Immature natural killer cell (primary cell): ENCODE data around the gene XPA. TPM values are rescaled to one million over a fixed set of nuclear protein-coding genes. Genes with fewer than 3 reads are reported as not detected.

Experiments
- DNase-seq, 3 donors: peaks; one replicate each; pipeline ENCODE4 v3.0.0; 2022; ENCODE audit warnings: mixed read lengths in 1 of 3
- H3K27ac Mint-ChIP-seq, 6 donors: one replicate each; pipeline ENCODE4 v1.8.0; 2020; ENCODE audit warnings: mixed read lengths in 6 of 6, mild to moderate bottlenecking in 5 of 6, inconsistent platforms in 4 of 6, moderate library complexity in 3 of 6
- H3K27me3 Mint-ChIP-seq, 3 donors: one replicate each; pipeline ENCODE4 v1.8.0; 2020 to 2021; ENCODE audit warnings: low read depth in 3 of 3, mild to moderate bottlenecking in 3 of 3, mixed read lengths in 3 of 3, moderate library complexity in 3 of 3, inconsistent platforms in 1 of 3
- H3K36me3 Mint-ChIP-seq, 3 donors: one replicate each; pipeline ENCODE4 v1.8.0; 2020; ENCODE audit warnings: mixed read lengths in 3 of 3, inconsistent platforms in 2 of 3, mild to moderate bottlenecking in 2 of 3
- H3K4me1 Mint-ChIP-seq, 2 donors: one replicate each; pipeline ENCODE4 v1.8.0; 2020; ENCODE audit warnings: inconsistent platforms in 2 of 2, mild to moderate bottlenecking in 2 of 2, mixed read lengths in 2 of 2, moderate library complexity in 1 of 2
- H3K4me3 Mint-ChIP-seq, 5 donors: one replicate each; pipeline ENCODE4 v1.8.0; 2020; ENCODE audit warnings: mild to moderate bottlenecking in 5 of 5, mixed read lengths in 5 of 5, inconsistent platforms in 3 of 5, moderate library complexity in 3 of 5
- H3K9me3 Mint-ChIP-seq, 6 donors: one replicate each; pipeline ENCODE4 v1.8.0; 2020; ENCODE audit warnings: mild to moderate bottlenecking in 6 of 6, mixed read lengths in 6 of 6, inconsistent platforms in 4 of 6, moderate library complexity in 3 of 6
- polyA plus RNA-seq, 3 donors: library from polyadenylated mRNA; unstranded; fragments of 300-500 nt; fragmentation: Illumina TruSeq; gene quantifications; one replicate each; pipeline ENCODE4 v1.2.3, GENCODE V29; 2021

XPA gene
- polyA plus RNA-seq, 3 donors from 2014 or later, result 32.2 to 36.5 (median 32.5) TPM

- no peak for DNase-seq
- Mint-ChIP-seq H3K36me3 (peaks cover 19 to 62% (median 52%) of the 10 kb centered on the region in 3 donors), H3K27me3 (peaks cover 0 to 4% (median 0%) of the 10 kb centered on the region in 3 donors), H3K27ac (peak overlapping the region in 3 of 6 donors; percentile 13 to 77 (median 77)), H3K4me1 (peaks cover 0 to 10% of the 10 kb centered on the region in 2 donors), H3K9me3 (no peaks in the 10 kb centered on the region), H3K4me3 (no peak overlapping the region)
Measured at GRCh38 chr9:97660847-97661246, 36.3 kb downstream of the XPA start.

GRCh38 chr9:97660340-97660739 is 36.8 kb downstream of the XPA start:
- DNase-seq, result no peak
- H3K4me3 Mint-ChIP-seq, result no peak overlapping the region
- H3K4me1 Mint-ChIP-seq, result peaks cover 0 to 6% of the 10 kb centered on the region in 2 donors
- H3K27me3 Mint-ChIP-seq, result peaks cover 0 to 2% (median 0%) of the 10 kb centered on the region in 3 donors
- peaks cover 16 to 63% (median 52%) of the 10 kb centered on the region in 3 donors for H3K36me3 Mint-ChIP-seq
- no peaks in the 10 kb centered on the region for H3K9me3 Mint-ChIP-seq
- H3K27ac Mint-ChIP-seq, result peak overlapping the region in 2 of 6 donors; percentile 15 to 16

- peaks cover 0 to 6% of the 10 kb centered on the region in 2 donors for H3K4me1 Mint-ChIP-seq
- peak overlapping the region in 1 of 6 donors; percentile 15 for H3K27ac Mint-ChIP-seq
- no peak for DNase-seq
- peaks cover 16 to 61% (median 47%) of the 10 kb centered on the region in 3 donors for H3K36me3 Mint-ChIP-seq
- H3K4me3 Mint-ChIP-seq, result no peak overlapping the region
- peaks cover 0 to 2% (median 0%) of the 10 kb centered on the region in 3 donors for H3K27me3 Mint-ChIP-seq
- H3K9me3 Mint-ChIP-seq, result no peaks in the 10 kb centered on the region
Measured at GRCh38 chr9:97659771-97660170, 37.4 kb downstream of the XPA start.

- DNase-seq, result no peak
- Mint-ChIP-seq H3K9me3 (no peaks in the 10 kb centered on the region), H3K36me3 (peaks cover 14 to 59% (median 45%) of the 10 kb centered on the region in 3 donors), H3K4me1 (no peaks in the 10 kb centered on the region), H3K27me3 (peaks cover 0 to 2% (median 0%) of the 10 kb centered on the region in 3 donors), H3K4me3 (no peak overlapping the region), H3K27ac (no peak overlapping the region)
Measured at GRCh38 chr9:97658707-97659106, 38.4 kb downstream of the XPA start.

GRCh38 chr9:97651646-97652045 is 45.5 kb downstream of the XPA start:
- H3K27ac Mint-ChIP-seq, result no peak overlapping the region
- H3K4me1 Mint-ChIP-seq, result no peaks in the 10 kb centered on the region
- no peak for DNase-seq
- H3K36me3 Mint-ChIP-seq, result peaks cover 12 to 45% (median 18%) of the 10 kb centered on the region in 3 donors
- peaks cover 0 to 1% (median 0%) of the 10 kb centered on the region in 3 donors for H3K27me3 Mint-ChIP-seq
- H3K4me3 Mint-ChIP-seq, result no peak overlapping the region
- H3K9me3 Mint-ChIP-seq, result no peaks in the 10 kb centered on the region

- H3K27me3 Mint-ChIP-seq, result peaks cover 0 to 1% (median 0%) of the 10 kb centered on the region in 3 donors
- H3K4me3 Mint-ChIP-seq, result no peak overlapping the region
- no peaks in the 10 kb centered on the region for H3K9me3 Mint-ChIP-seq
- no peaks in the 10 kb centered on the region for H3K4me1 Mint-ChIP-seq
- no peak overlapping the region for H3K27ac Mint-ChIP-seq
- peaks cover 8 to 40% (median 8%) of the 10 kb centered on the region in 3 donors for H3K36me3 Mint-ChIP-seq
- no peak for DNase-seq
Measured at GRCh38 chr9:97647996-97648395, 49.1 kb downstream of the XPA start.

- no peak overlapping the region for H3K4me3 Mint-ChIP-seq
- no peak overlapping the region for H3K27ac Mint-ChIP-seq
- peaks cover 0 to 7% of the 10 kb centered on the region in 2 donors for H3K4me1 Mint-ChIP-seq
- peaks cover 4 to 35% (median 5%) of the 10 kb centered on the region in 3 donors for H3K36me3 Mint-ChIP-seq
- H3K27me3 Mint-ChIP-seq, result no peaks in the 10 kb centered on the region
- no peaks in the 10 kb centered on the region for H3K9me3 Mint-ChIP-seq
- DNase-seq, result no peak
Measured at GRCh38 chr9:97645720-97646119, 51.4 kb downstream of the XPA start.

GRCh38 chr9:97640325-97640724 is 56.8 kb downstream of the XPA start:
- Mint-ChIP-seq H3K36me3 (peaks cover 0 to 14% (median 0%) of the 10 kb centered on the region in 3 donors), H3K9me3 (no peaks in the 10 kb centered on the region), H3K27ac (peak overlapping the region in 2 of 6 donors; percentile 5 to 14), H3K4me1 (peaks cover 31 to 56% of the 10 kb centered on the region in 2 donors), H3K4me3 (no peak overlapping the region), H3K27me3 (no peaks in the 10 kb centered on the region)
- DNase-seq, result no peak

- Mint-ChIP-seq H3K4me3 (no peak overlapping the region), H3K9me3 (no peaks in the 10 kb centered on the region), H3K4me1 (peaks cover 44 to 71% of the 10 kb centered on the region in 2 donors), H3K27ac (peak overlapping the region in 2 of 6 donors; percentile 29 to 34), H3K27me3 (peaks cover 0 to under 1% (median 0%) of the 10 kb centered on the region in 3 donors), H3K36me3 (peaks cover 0 to 5% (median 0%) of the 10 kb centered on the region in 3 donors)
- DNase-seq, result no peak
Measured at GRCh38 chr9:97638666-97639065, 58.5 kb downstream of the XPA start.

- Mint-ChIP-seq H3K36me3 (no peaks in the 10 kb centered on the region), H3K9me3 (no peaks in the 10 kb centered on the region), H3K27me3 (peaks cover 3 to 14% (median 6%) of the 10 kb centered on the region in 3 donors), H3K4me3 (no peak overlapping the region), H3K4me1 (peaks cover 54 to 86% of the 10 kb centered on the region in 2 donors), H3K27ac (peak overlapping the region in 1 of 6 donors; percentile 59)
- no peak for DNase-seq
Measured at GRCh38 chr9:97636903-97637302, 60.2 kb downstream of the XPA start.

GRCh38 chr9:97635026-97635425 is 62.1 kb downstream of the XPA start:
- peaks cover 56 to 78% of the 10 kb centered on the region in 2 donors for H3K4me1 Mint-ChIP-seq
- peaks cover 3 to 16% (median 6%) of the 10 kb centered on the region in 3 donors for H3K27me3 Mint-ChIP-seq
- H3K27ac Mint-ChIP-seq, result peak overlapping the region; percentile 99 to 100 (median 100)
- no peak for DNase-seq
- peak overlapping the region; percentile 95 to 100 (median 98) for H3K4me3 Mint-ChIP-seq
- no peaks in the 10 kb centered on the region for H3K9me3 Mint-ChIP-seq
- no peaks in the 10 kb centered on the region for H3K36me3 Mint-ChIP-seq

GRCh38 chr9:97633859-97634490 is 63.2 kb downstream of the XPA start:
- Mint-ChIP-seq H3K4me3 (peak overlapping the region; percentile 95 to 100 (median 98)), H3K4me1 (peaks cover 51 to 73% of the 10 kb centered on the region in 2 donors), H3K27me3 (peaks cover 3 to 16% (median 6%) of the 10 kb centered on the region in 3 donors), H3K9me3 (no peaks in the 10 kb centered on the region), H3K36me3 (no peaks in the 10 kb centered on the region), H3K27ac (peak overlapping the region; percentile 99 to 100 (median 100))
- peak in 1 of 3 donors; percentile 21 for DNase-seq

- H3K27me3 Mint-ChIP-seq, result peaks cover 3 to 16% (median 6%) of the 10 kb centered on the region in 3 donors
- peak within 1 kb of the TSS; percentile 95 to 100 (median 98) for H3K4me3 Mint-ChIP-seq
- no peaks in the 10 kb centered on the region for H3K36me3 Mint-ChIP-seq
- no peaks in the 10 kb centered on the region for H3K9me3 Mint-ChIP-seq
- DNase-seq, result peak; percentile 97 to 98 (median 98)
- H3K27ac Mint-ChIP-seq, result peak within 1 kb of the TSS; percentile 99 to 100 (median 100)
- H3K4me1 Mint-ChIP-seq, result peaks cover 44 to 69% of the 10 kb centered on the region in 2 donors
Measured at GRCh38 chr9:97632985-97633858, 63.9 kb downstream of the XPA start, which contains the start of the genes NCBP1 and TSTD2. NCBP1 (plus strand) TSS chr9:97633821; CDS start chr9:97633882, 61 bp downstream. TSTD2 (minus strand) TSS chr9:97633368; CDS start chr9:97627562, 5,806 bp downstream.
